HEK293 (cell line): ENCODE measurements around the gene SPEM1.

Experiments used
- BCL11B ChIP-seq: fragments of 450-650 bp; formaldehyde crosslinking; IDR thresholded peaks from 2 replicates; pipeline ENCODE4 v1.5.1; 2016; ENCODE audit warnings: low read depth, missing biosample characterization, missing genetic modification characterization
- CTCF ChIP-seq: fragments of 450-650 bp; formaldehyde crosslinking; IDR thresholded peaks from 2 replicates; pipeline ENCODE4 v1.5.1; 2016; ENCODE audit warnings: missing biosample characterization, missing genetic modification characterization
- HOXA7 ChIP-seq: sonication (generic); formaldehyde crosslinking; IDR thresholded peaks from 2 replicates; pipeline ENCODE4 v1.8.1; 2022; ENCODE audit warnings: missing genetic modification reagents, borderline replicate concordance
- KLF10 ChIP-seq: fragments of 450-650 bp; IDR thresholded peaks from 2 replicates; pipeline ENCODE4 v1.5.1; 2018; ENCODE audit warnings: missing biosample characterization, mild to moderate bottlenecking, missing genetic modification characterization
- KLF9 ChIP-seq: fragments of 450-650 bp; formaldehyde crosslinking; IDR thresholded peaks from 2 replicates; pipeline ENCODE4 v1.5.1; 2016; ENCODE audit warnings: missing biosample characterization, missing genetic modification characterization, low read depth
- PATZ1 ChIP-seq: fragments of 450-650 bp; formaldehyde crosslinking; IDR thresholded peaks from 2 replicates; pipeline ENCODE4 v1.5.1; 2016; ENCODE audit warnings: missing biosample characterization, missing genetic modification characterization
- SALL2 ChIP-seq: fragments of 450-650 bp; formaldehyde crosslinking; IDR thresholded peaks from 2 replicates; pipeline ENCODE4 v1.5.0; 2017; ENCODE audit warnings: missing biosample characterization, mild to moderate bottlenecking, missing genetic modification characterization, borderline replicate concordance
- YY1 ChIP-seq: fragments of 450-650 bp; formaldehyde crosslinking; IDR thresholded peaks from 2 replicates; pipeline ENCODE4 v1.5.1; 2018; ENCODE audit warnings: missing biosample characterization, missing genetic modification characterization
- ZBTB20 ChIP-seq: fragments of 450-650 bp; formaldehyde crosslinking; IDR thresholded peaks from 2 replicates; pipeline ENCODE4 v1.5.1; 2016; ENCODE audit warnings: missing biosample characterization, missing genetic modification characterization
- ZBTB26 ChIP-seq: fragments of 450-650 bp; formaldehyde crosslinking; optimal IDR thresholded peaks from 2 replicates; pipeline ENCODE3; 2016; ENCODE audit warnings: missing biosample characterization, mild to moderate bottlenecking, missing genetic modification characterization
- ZBTB44 ChIP-seq: fragments of 450-650 bp; IDR thresholded peaks from 2 replicates; pipeline ENCODE4 v1.5.1; 2018; ENCODE audit warnings: missing biosample characterization, mild to moderate bottlenecking, missing genetic modification characterization
- ZBTB48 ChIP-seq: fragments of 450-650 bp; formaldehyde crosslinking; IDR thresholded peaks from 2 replicates; pipeline ENCODE4 v1.5.1; 2016; ENCODE audit warnings: missing biosample characterization, missing genetic modification characterization
- ZBTB6 ChIP-seq: fragments of 450-650 bp; formaldehyde crosslinking; IDR thresholded peaks from 2 replicates; pipeline ENCODE4 v1.5.1; 2017; ENCODE audit warnings: missing biosample characterization, missing genetic modification characterization
- ZBTB8A ChIP-seq: fragments of 450-650 bp; formaldehyde crosslinking; IDR thresholded peaks from 2 replicates; pipeline ENCODE4 v1.5.1; 2016; ENCODE audit warnings: missing biosample characterization, missing genetic modification characterization
- ZFP69B ChIP-seq: fragments of 450-650 bp; formaldehyde crosslinking; IDR thresholded peaks from 2 replicates; pipeline ENCODE4 v1.5.1; 2016; ENCODE audit warnings: missing biosample characterization, missing genetic modification characterization
- ZNF140 ChIP-seq: fragments of 450-650 bp; formaldehyde crosslinking; IDR thresholded peaks from 2 replicates; pipeline ENCODE4 v1.5.1; 2016; ENCODE audit warnings: missing biosample characterization, missing genetic modification characterization
- ZNF155 ChIP-seq: fragments of 450-650 bp; formaldehyde crosslinking; IDR thresholded peaks from 2 replicates; pipeline ENCODE4 v1.5.1; 2016; ENCODE audit warnings: missing biosample characterization, missing genetic modification characterization
- ZNF26 ChIP-seq: fragments of 450-650 bp; formaldehyde crosslinking; IDR thresholded peaks from 2 replicates; pipeline ENCODE4 v1.5.1; 2016; ENCODE audit warnings: missing biosample characterization, missing genetic modification characterization
- ZNF266 ChIP-seq: fragments of 450-650 bp; formaldehyde crosslinking; IDR thresholded peaks from 2 replicates; pipeline ENCODE4 v1.5.1; 2016; ENCODE audit warnings: missing biosample characterization, missing genetic modification characterization, low read depth
- ZNF37A ChIP-seq: fragments of 450-650 bp; IDR thresholded peaks from 2 replicates; pipeline ENCODE4 v1.5.1; 2018; ENCODE audit warnings: missing biosample characterization, missing genetic modification characterization
- ZNF433 ChIP-seq: fragments of 450-650 bp; formaldehyde crosslinking; IDR thresholded peaks from 2 replicates; pipeline ENCODE4 v1.5.1; 2016; ENCODE audit warnings: missing biosample characterization, missing genetic modification characterization, low read depth
- ZNF48 ChIP-seq: fragments of 450-650 bp; formaldehyde crosslinking; IDR thresholded peaks from 2 replicates; pipeline ENCODE4 v1.5.1; 2016; ENCODE audit warnings: missing biosample characterization, missing genetic modification characterization
- ZNF544 ChIP-seq: fragments of 450-650 bp; formaldehyde crosslinking; IDR thresholded peaks from 2 replicates; pipeline ENCODE4 v1.5.0; 2017; ENCODE audit warnings: missing biosample characterization, missing genetic modification characterization
- ZNF560 ChIP-seq: fragments of 450-650 bp; formaldehyde crosslinking; IDR thresholded peaks from 2 replicates; pipeline ENCODE4 v1.5.1; 2017; ENCODE audit warnings: missing biosample characterization, missing genetic modification characterization, borderline replicate concordance
- ZNF621 ChIP-seq: fragments of 450-650 bp; formaldehyde crosslinking; IDR thresholded peaks from 2 replicates; pipeline ENCODE4 v1.5.1; 2017; ENCODE audit warnings: missing biosample characterization, missing genetic modification characterization
- ZNF645 ChIP-seq: fragments of 450-650 bp; formaldehyde crosslinking; IDR thresholded peaks from 2 replicates; pipeline ENCODE4; 2016; ENCODE audit warnings: missing biosample characterization, missing genetic modification characterization
- ZNF692 ChIP-seq: fragments of 450-650 bp; formaldehyde crosslinking; IDR thresholded peaks from 2 replicates; pipeline ENCODE4 v1.5.1; 2016; ENCODE audit warnings: missing biosample characterization, missing genetic modification characterization
- ZNF837 ChIP-seq: fragments of 450-650 bp; formaldehyde crosslinking; IDR thresholded peaks from 2 replicates; pipeline ENCODE4 v1.5.1; 2016; ENCODE audit warnings: missing biosample characterization, missing genetic modification characterization
- ZNF843 ChIP-seq: fragments of 450-650 bp; formaldehyde crosslinking; IDR thresholded peaks from 2 replicates; pipeline ENCODE4 v1.5.1; 2016; ENCODE audit warnings: missing biosample characterization, missing genetic modification characterization

SPEM1 gene

GRCh38 chr17:7406235-7406825, 13.8 kb upstream of the SPEM1 start (continued):
- TF ChIP-seq KLF10 (tag by site-specific recombination) (no peak), ZNF621 (tag by site-specific recombination) (no peak), ZNF544 (no peak), ZNF155 (no peak), ZBTB20 (tag by site-specific recombination) (no peak), ZBTB6 (tag by site-specific recombination) (no peak), ZBTB8A (tag by site-specific recombination) (no peak), ZBTB44 (tag by site-specific recombination) (no peak), KLF9 (tag by site-specific recombination) (no peak), HOXA7 (no peak), ZNF645 (tag by site-specific recombination) (no peak), ZNF140 (tag by site-specific recombination) (no peak), ZBTB26 (tag by site-specific recombination) (no peak), ZFP69B (no peak), ZNF843 (tag by site-specific recombination) (no peak), ZNF37A (tag by site-specific recombination) (no peak), SALL2 (tag by site-specific recombination) (no peak), ZNF266 (tag by site-specific recombination) (no peak), CTCF (no peak), ZNF560 (tag by site-specific recombination) (no peak), ZNF48 (tag by site-specific recombination) (no peak), ZBTB48 (tag by site-specific recombination) (no peak), ZNF433 (tag by site-specific recombination) (no peak), ZNF26 (tag by site-specific recombination) (no peak), PATZ1 (0 out of 2 replicates have a peak, but pooled peaks have one; percentile 7), BCL11B (no peak), ZNF692 (tag by site-specific recombination) (no peak), ZNF837 (tag by site-specific recombination) (no peak), YY1 (tag by site-specific recombination) (no peak)
